Smooth muscle cell (in vitro differentiated cells): ENCODE results near the gene UCKL1. TPM values are rescaled to one million over a fixed set of nuclear protein-coding genes. Genes with fewer than 3 reads are reported as not detected.

Source experiments
- DNase-seq: peaks from one replicate; lab custom pipeline; 2025; ENCODE audit not compliant: unreplicated experiment; lab: John Stamatoyannopoulos, UW
- H2AFZ ChIP-seq: fragments of 200-600 bp; sonication (generic); 2 replicates; pipeline ENCODE4 v1.6.0; 2016; ENCODE audit warnings: antibody characterized with exemption, low read depth, mild to moderate bottlenecking
- H3F3A ChIP-seq: fragments of 200-600 bp; sonication (generic); 2 replicates; pipeline ENCODE4 v1.6.0; 2017; ENCODE audit warnings: antibody characterized with exemption, low read depth
- H3K27ac ChIP-seq: fragments of 200-600 bp; sonication (generic); 2 replicates; pipeline ENCODE4 v1.5.1; 2016; ENCODE audit warnings: low read depth, mild to moderate bottlenecking
- H3K27me3 ChIP-seq: fragments of 200-600 bp; sonication (generic); 2 replicates; pipeline ENCODE4 v1.6.1; 2016; ENCODE audit warnings: low read depth, mild to moderate bottlenecking
- H3K36me3 ChIP-seq: fragments of 200-600 bp; sonication (generic); 2 replicates; pipeline ENCODE4 v1.5.1; 2016; ENCODE audit warnings: low read depth
- H3K4me1 ChIP-seq: fragments of 200-600 bp; sonication (generic); 2 replicates; pipeline ENCODE4 v1.5.1; 2016; ENCODE audit warnings: low read depth
- H3K4me2 ChIP-seq: fragments of 200-600 bp; sonication (generic); 2 replicates; pipeline ENCODE4 v1.6.0; 2016; ENCODE audit warnings: mild to moderate bottlenecking
- H3K4me3 ChIP-seq: fragments of 200-600 bp; sonication (generic); 2 replicates; pipeline ENCODE4 v1.5.1; 2016; ENCODE audit warnings: mild to moderate bottlenecking
- H3K79me2 ChIP-seq: fragments of 200-600 bp; sonication (generic); 2 replicates; pipeline ENCODE4 v1.6.0; 2016; ENCODE audit warnings: low read depth, mild to moderate bottlenecking
- H3K9ac ChIP-seq: fragments of 200-600 bp; sonication (generic); 2 replicates; pipeline ENCODE4 v1.6.0; 2016; ENCODE audit warnings: low read depth
- H3K9me3 ChIP-seq: fragments of 200-600 bp; sonication (generic); replicated peaks from 2 replicates; pipeline ENCODE4 v1.5.1; 2016; ENCODE audit warnings: low read depth
- H4K20me1 ChIP-seq: fragments of 200-600 bp; sonication (generic); 2 replicates; pipeline ENCODE4 v1.6.0; 2016; ENCODE audit warnings: low read depth
- WGBS: methylation state at CpG from one replicate; pipeline ENCODE4 v1.1.7; 2016; ENCODE audit warnings: low lambda C conversion rate; 5-methylcytosine and 5-hydroxymethylcytosine counted together
- polyA plus RNA-seq: library from polyadenylated mRNA; unstranded; fragments of >200 nt; fragmentation: Nextera tagmentation; extraction: Ambion mirVana; gene quantifications from 2 replicates; pipeline ENCODE4 v1.2.1, GENCODE V29; 2016
- total RNA-seq: library from RNA; depleted of rRNA; stranded (reverse); fragments of >200 nt; gene quantifications from 2 replicates; pipeline ENCODE4 v1.2.3, GENCODE V29; 2014
- TF ChIP-seq, protein P1 (sequence below): fragments of 200-600 bp; sonication (generic); IDR thresholded peaks from 2 replicates; pipeline ENCODE4 v1.5.1; 2017; ENCODE audit warnings: borderline replicate concordance, mild to moderate bottlenecking, antibody characterized with exemption; ENCODE audit not compliant: insufficient read depth, poor library complexity, severe bottlenecking

The UCKL1 gene
- total and polyA plus RNA-seq, 2 experiments from 2014 or later: 17.2 to 22.6 TPM

GRCh38 chr20:63979229-63979556 lies 23.0 kb upstream of the UCKL1 start:
- Histone ChIP-seq H3K9me3 (no peaks in the 10 kb centered on the region), H3K27me3 (no peaks in the 10 kb centered on the region), H3K79me2 (peaks cover 17% of the 10 kb centered on the region), H3K27ac (no peak overlapping the region), H3K36me3 (no peaks in the 10 kb centered on the region), H4K20me1 (peaks cover 6% of the 10 kb centered on the region), H3F3A (no peaks in the 10 kb centered on the region), H3K9ac (peak overlapping the region; percentile 22), H3K4me1 (peaks cover 16% of the 10 kb centered on the region), H2AFZ (peak overlapping the region; percentile 65), H3K4me3 (peak overlapping the region; percentile 62), H3K4me2 (peak overlapping the region; percentile 96)
- TF ChIP-seq, protein P1, sequence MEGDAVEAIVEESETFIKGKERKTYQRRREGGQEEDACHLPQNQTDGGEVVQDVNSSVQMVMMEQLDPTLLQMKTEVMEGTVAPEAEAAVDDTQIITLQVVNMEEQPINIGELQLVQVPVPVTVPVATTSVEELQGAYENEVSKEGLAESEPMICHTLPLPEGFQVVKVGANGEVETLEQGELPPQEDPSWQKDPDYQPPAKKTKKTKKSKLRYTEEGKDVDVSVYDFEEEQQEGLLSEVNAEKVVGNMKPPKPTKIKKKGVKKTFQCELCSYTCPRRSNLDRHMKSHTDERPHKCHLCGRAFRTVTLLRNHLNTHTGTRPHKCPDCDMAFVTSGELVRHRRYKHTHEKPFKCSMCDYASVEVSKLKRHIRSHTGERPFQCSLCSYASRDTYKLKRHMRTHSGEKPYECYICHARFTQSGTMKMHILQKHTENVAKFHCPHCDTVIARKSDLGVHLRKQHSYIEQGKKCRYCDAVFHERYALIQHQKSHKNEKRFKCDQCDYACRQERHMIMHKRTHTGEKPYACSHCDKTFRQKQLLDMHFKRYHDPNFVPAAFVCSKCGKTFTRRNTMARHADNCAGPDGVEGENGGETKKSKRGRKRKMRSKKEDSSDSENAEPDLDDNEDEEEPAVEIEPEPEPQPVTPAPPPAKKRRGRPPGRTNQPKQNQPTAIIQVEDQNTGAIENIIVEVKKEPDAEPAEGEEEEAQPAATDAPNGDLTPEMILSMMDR: no peak
- WGBS: 0% methylated on average over 9 of the region's 47 CpGs
- DNase-seq: no peak

DNA sequence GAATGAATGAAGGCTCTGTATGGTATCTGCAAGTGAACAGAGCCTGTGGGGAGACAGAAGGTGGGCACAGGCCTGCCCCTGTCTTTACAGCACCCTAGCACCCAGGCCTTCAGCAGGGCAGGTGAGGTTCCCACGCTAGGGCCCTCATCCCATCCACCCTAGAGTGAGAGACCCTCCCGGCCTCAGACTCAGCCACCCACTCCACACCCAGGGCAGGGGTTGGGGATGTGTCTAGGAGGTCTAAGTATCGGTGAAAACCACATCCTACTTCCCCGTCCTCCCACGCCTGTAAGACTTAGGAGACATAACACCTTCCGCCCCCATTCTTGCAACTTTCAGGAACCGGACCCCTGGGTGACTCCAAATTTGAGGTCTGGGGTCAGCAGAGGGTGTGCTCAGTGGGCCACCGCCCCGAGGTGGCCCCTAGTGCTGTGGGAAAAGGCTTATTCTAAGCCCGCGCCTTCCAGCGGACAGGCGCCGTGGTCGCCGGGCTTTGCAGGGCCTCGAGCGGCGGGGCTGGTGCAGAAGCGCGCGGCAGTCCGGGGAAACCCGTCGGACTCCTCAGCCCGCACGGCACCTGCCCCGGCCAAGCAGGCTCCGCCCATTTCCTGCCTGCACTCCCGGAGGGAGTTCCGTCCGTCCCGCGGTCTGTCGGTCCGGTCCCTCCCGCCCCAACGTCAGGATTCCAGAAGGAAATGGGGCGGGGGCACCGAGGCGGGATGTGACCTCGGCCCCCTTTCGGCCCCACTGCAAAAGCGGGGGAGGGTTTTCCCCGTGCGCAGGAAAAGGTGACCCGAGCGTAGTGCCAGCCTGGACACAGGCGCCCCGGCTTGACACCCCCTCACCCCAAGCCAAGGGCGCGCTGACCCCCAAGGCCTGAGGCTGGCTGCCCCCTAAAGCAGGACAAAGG lies 22.4 kb upstream of the UCKL1 start:
- no peaks in the 10 kb centered on the region for H4K20me1 ChIP-seq
- no peak overlapping the region for H3K27ac ChIP-seq
- no peaks in the 10 kb centered on the region for H3K9me3 ChIP-seq
- H3K4me1 ChIP-seq: peaks cover 16% of the 10 kb centered on the region
- peak overlapping the region; percentile 65 for H2AFZ ChIP-seq
- no peaks in the 10 kb centered on the region for H3K27me3 ChIP-seq
- peak overlapping the region; percentile 22 for H3K9ac ChIP-seq
- peak overlapping the region; percentile 96 for H3K4me2 ChIP-seq
- TF ChIP-seq, protein P1: no peak
- H3F3A ChIP-seq: no peaks in the 10 kb centered on the region
- 10% methylated on average over 48 of the region's 52 CpGs for WGBS
- H3K79me2 ChIP-seq: peaks cover 17% of the 10 kb centered on the region
- DNase-seq: no peak
- peak overlapping the region; percentile 62 for H3K4me3 ChIP-seq
- no peaks in the 10 kb centered on the region for H3K36me3 ChIP-seq

DNA sequence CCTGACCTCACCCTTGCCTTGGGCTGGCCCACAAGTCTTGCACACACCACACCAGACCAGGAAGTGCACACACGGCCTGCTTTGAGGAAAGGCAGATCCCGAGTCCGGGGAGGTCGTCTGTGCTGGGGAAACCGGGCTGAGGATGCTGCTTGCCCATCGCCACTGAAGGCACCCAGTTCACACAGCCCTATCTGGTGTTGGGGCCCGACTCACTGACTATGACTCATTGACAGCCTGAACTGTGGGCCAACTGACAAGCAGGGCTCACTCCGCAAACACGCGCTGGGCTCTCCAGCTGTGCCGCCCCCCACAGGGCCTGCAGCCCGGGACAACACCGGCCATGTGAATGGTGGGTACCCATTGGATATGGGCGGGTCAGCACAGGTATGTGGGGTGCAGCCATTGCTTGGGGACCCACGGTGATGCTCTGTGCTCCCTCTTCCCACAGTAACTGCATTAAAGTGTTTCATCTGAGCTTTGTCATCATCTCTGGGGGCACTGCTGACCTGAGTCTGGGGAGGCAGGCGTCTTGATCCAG lies 21.6 kb upstream of the UCKL1 start:
- no peak overlapping the region for H3K4me3 ChIP-seq
- WGBS: 30% methylated on average over 16 of the region's 16 CpGs

More for the DNA sequence above, 21.6 kb upstream of the UCKL1 start:
- no peaks in the 10 kb centered on the region for H3F3A ChIP-seq
- no peak overlapping the region for H2AFZ ChIP-seq
- H3K9me3 ChIP-seq: no peaks in the 10 kb centered on the region
- H3K4me1 ChIP-seq: peaks cover 16% of the 10 kb centered on the region
- H3K27ac ChIP-seq: no peak overlapping the region
- peak overlapping the region; percentile 96 for H3K4me2 ChIP-seq
- H3K79me2 ChIP-seq: peaks cover 17% of the 10 kb centered on the region
- no peak overlapping the region for H3K9ac ChIP-seq
- no peaks in the 10 kb centered on the region for H3K36me3 ChIP-seq
- H4K20me1 ChIP-seq: no peaks in the 10 kb centered on the region
- TF ChIP-seq, protein P1: no peak
- DNase-seq: no peak
- no peaks in the 10 kb centered on the region for H3K27me3 ChIP-seq
